HCT116 (cell line): Measurements from ENCODE around the gene PF4V1. TPM values are rescaled to one million over a fixed set of nuclear protein-coding genes. Genes with fewer than 3 reads are reported as not detected.

Source experiments
- ATAC-seq: fragments of 200-7000 bp; cut with Tn5 transposase; 2 replicates; pipeline ENCODE4 v1.9.1; 2020; ENCODE audit warnings: mild to moderate bottlenecking, moderate library complexity
- BruUV-seq: library from RNA; stranded (reverse); fragments of 400-500 nt; replicated peaks from 2 replicates; lab custom pipeline; 2021; lab: Mats Ljungman, UMichigan
- CTCF ChIA-PET: fragments of 300-600 bp; sonication (Branson Sonifier 250); formaldehyde crosslinking; loops from one replicate; lab custom pipeline; 2021; ENCODE audit warnings: antibody characterized with exemption; lab: Charles Lee
- POLR2A ChIA-PET: fragments of 300-600, 350-600 bp; sonication (Branson Sonifier 250); formaldehyde crosslinking; loops from one replicate; lab custom pipeline; 2021; ENCODE audit warnings: antibody characterized with exemption; lab: Charles Lee
- RAD21 ChIA-PET, 2 experiments: fragments of 300-600 bp; sonication (Branson Sonifier 250); formaldehyde crosslinking; loops; one replicate each; lab custom pipeline; 2023; ENCODE audit warnings: low total read pairs in 2 of 2; ENCODE audit not compliant: uncharacterized antibody in 2 of 2, unreplicated experiment in 2 of 2, low non-redundant PET in 1 of 2; lab: Charles Lee
- DNase-seq: peaks from one replicate; pipeline ENCODE4 v3.0.0-alpha.2; 2010; ENCODE audit warnings: low read depth, low spot score
- H2AFZ ChIP-seq: fragments of 200-600 bp; shearing (Covaris generic), sonication (generic); 2 replicates; pipeline ENCODE4 v1.6.1; 2017; ENCODE audit warnings: low read depth, mixed run types, mixed read lengths, antibody characterized with exemption, low read length; ENCODE audit not compliant: poor library complexity, severe bottlenecking
- H3K27ac ChIP-seq: 2 replicates; pipeline ENCODE4 v1.5.1; 2012; ENCODE audit warnings: low read depth, low read length
- H3K27me3 ChIP-seq: fragments of 200-600 bp; sonication (generic); 2 replicates; pipeline ENCODE4 v1.6.1; 2016; ENCODE audit warnings: mixed run types, low read length, mixed read lengths; ENCODE audit not compliant: insufficient read depth
- H3K36me3 ChIP-seq, 2 experiments: fragments of 200-500 bp in 1 of 2; fragments of 200-600 bp in 1 of 2; sonication (Bioruptor generic) in 1 of 2; sonication (generic) in 1 of 2; 2 replicates each; pipeline versions ENCODE4 v1.5.1 to v1.6.1; 2014 to 2016; ENCODE audit warnings: low read length in 2 of 2, inconsistent platforms in 1 of 2, mixed read lengths in 1 of 2, mixed run types in 1 of 2; ENCODE audit not compliant: insufficient read depth in 2 of 2, control insufficient read depth in 1 of 2
- H3K4me1 ChIP-seq, 2 experiments: fragments of 200-600 bp in 1 of 2; sonication (generic) in 1 of 2; 2 replicates each; pipeline versions ENCODE4 v1.5.1 to v1.6.1; 2012 to 2017; ENCODE audit warnings: low read length in 2 of 2, inconsistent platforms in 1 of 2, mild to moderate bottlenecking in 1 of 2, mixed read lengths in 1 of 2, mixed run types in 1 of 2, moderate library complexity in 1 of 2; ENCODE audit not compliant: insufficient read depth in 2 of 2, control insufficient read depth in 1 of 2
- H3K4me2 ChIP-seq: fragments of 200-600 bp; sonication (generic); 2 replicates; pipeline ENCODE4 v1.6.1; 2017; ENCODE audit warnings: mixed run types, low read length, mixed read lengths
- H3K4me3 ChIP-seq, 2 experiments: fragments of 200-600 bp in 1 of 2; sonication (generic) in 1 of 2; replicated peaks in 1 of 2; 2 replicates each; pipeline ENCODE4 v1.5.1; 2011 to 2016; ENCODE audit warnings: low read length in 2 of 2, control low read depth in 1 of 2, low read depth in 1 of 2, mild to moderate bottlenecking in 1 of 2, mixed read lengths in 1 of 2, mixed run types in 1 of 2
- H3K79me2 ChIP-seq: fragments of 200-600 bp; sonication (generic); 2 replicates; pipeline ENCODE4 v1.6.1; 2017; ENCODE audit warnings: mild to moderate bottlenecking, mixed run types, low read length, moderate library complexity, mixed read lengths; ENCODE audit not compliant: insufficient read depth
- H3K9ac ChIP-seq: fragments of 200-600 bp; sonication (generic); 2 replicates; pipeline ENCODE4 v1.6.1; 2016; ENCODE audit warnings: low read length, mixed read lengths
- H3K9me2 ChIP-seq: fragments of 200-600 bp; sonication (generic), shearing (Covaris generic); 2 replicates; pipeline ENCODE4 v1.6.1; 2017; ENCODE audit warnings: mixed run types, mild to moderate bottlenecking, moderate library complexity; ENCODE audit not compliant: insufficient read depth
- H3K9me3 ChIP-seq, 2 experiments: fragments of 200-500 bp in 1 of 2; fragments of 200-600 bp in 1 of 2; sonication (Bioruptor generic) in 1 of 2; sonication (generic) in 1 of 2; 2 replicates each; pipeline ENCODE4 v1.6.1; 2014 to 2017; ENCODE audit warnings: low read length in 2 of 2, mixed read lengths in 2 of 2, inconsistent platforms in 1 of 2, low read depth in 1 of 2, mild to moderate bottlenecking in 1 of 2, mixed run types in 1 of 2, moderate library complexity in 1 of 2; ENCODE audit not compliant: control insufficient read depth in 1 of 2, insufficient read depth in 1 of 2
- H4K20me1 ChIP-seq: fragments of 200-600 bp; sonication (generic), shearing (Covaris generic); 2 replicates; pipeline ENCODE4 v1.6.1; 2017; ENCODE audit warnings: mixed run types, mild to moderate bottlenecking, moderate library complexity; ENCODE audit not compliant: insufficient read depth
- CBX3 ChIP-seq: IDR thresholded peaks from 2 replicates; pipeline ENCODE4 v1.6.1; 2012; ENCODE audit warnings: low read depth
- CEBPB ChIP-seq: IDR thresholded peaks from 2 replicates; pipeline ENCODE4 v1.6.1; 2012; ENCODE audit warnings: low read depth
- CTCF ChIP-seq, 3 experiments: fragments of 200-600 bp in 1 of 3; sonication (generic) in 1 of 3; IDR thresholded peaks in 2 of 3; conservative IDR thresholded peaks in 1 of 3; 2 replicates each; pipeline ENCODE4 v1.5.1; 2012 to 2017; ENCODE audit warnings: low read depth in 2 of 3, low read length in 2 of 3, antibody characterized with exemption in 1 of 3, borderline replicate concordance in 1 of 3, control low read depth in 1 of 3, mild to moderate bottlenecking in 1 of 3, mixed read lengths in 1 of 3, mixed run types in 1 of 3, moderate library complexity in 1 of 3; ENCODE audit not compliant: insufficient read depth in 1 of 3
- EGR1 ChIP-seq: IDR thresholded peaks from 2 replicates; pipeline ENCODE4 v1.6.1; 2012; ENCODE audit warnings: low read depth
- ELF1 ChIP-seq: IDR thresholded peaks from 2 replicates; pipeline ENCODE4 v1.6.1; 2012; ENCODE audit warnings: low read depth, borderline replicate concordance
- FOSL1 ChIP-seq: IDR thresholded peaks from 2 replicates; pipeline ENCODE4 v1.6.1; 2012; ENCODE audit warnings: low read depth
- JUND ChIP-seq: IDR thresholded peaks from 2 replicates; pipeline ENCODE4 v1.6.1; 2012
- MAX ChIP-seq: IDR thresholded peaks from 2 replicates; pipeline ENCODE4 v1.6.1; 2012
- POLR2AphosphoS5 ChIP-seq: IDR thresholded peaks from 2 replicates; pipeline ENCODE4 v1.6.1; 2011; ENCODE audit warnings: mild to moderate bottlenecking, low read depth, low read length, moderate library complexity
- RAD21 ChIP-seq: IDR thresholded peaks from 2 replicates; pipeline ENCODE4 v1.6.1; 2012; ENCODE audit warnings: low read depth, mild to moderate bottlenecking
- REST ChIP-seq: IDR thresholded peaks from 2 replicates; pipeline ENCODE4 v1.6.1; 2012; ENCODE audit warnings: low read depth
- SP1 ChIP-seq: IDR thresholded peaks from 2 replicates; pipeline ENCODE4 v1.6.1; 2012; ENCODE audit warnings: low read depth
- TCF7L2 ChIP-seq: IDR thresholded peaks from 2 replicates; pipeline ENCODE4 v1.7.0; 2011; ENCODE audit warnings: borderline replicate concordance, inconsistent platforms; ENCODE audit not compliant: insufficient read depth, insufficient read length; ENCODE audit errors: extremely low read depth
- YY1 ChIP-seq: IDR thresholded peaks from 2 replicates; pipeline ENCODE4 v1.6.1; 2011; ENCODE audit warnings: low read length, low read depth, moderate library complexity, mild to moderate bottlenecking; ENCODE audit not compliant: insufficient replicate concordance; ENCODE audit errors: extremely low read depth
- ZBTB33 ChIP-seq: IDR thresholded peaks from 2 replicates; pipeline ENCODE4 v1.6.1; 2011; ENCODE audit warnings: mild to moderate bottlenecking, low read length, moderate library complexity; ENCODE audit not compliant: insufficient replicate concordance; ENCODE audit errors: extremely low read depth
- ZNF274 ChIP-seq: fragments of 200-500 bp; sonication (Bioruptor generic); IDR thresholded peaks from 2 replicates; pipeline ENCODE4 v1.6.1; 2014; ENCODE audit warnings: mild to moderate bottlenecking, low read depth, low read length, inconsistent platforms
- intact Hi-C: fragments of 100-400 bp; cut with micrococcal nuclease; formaldehyde crosslinking; loops from 2 replicates; pipeline ENCODE4 v1.10.0; 2022
- total RNA-seq: library from RNA; stranded (reverse); gene quantifications from one replicate; pipeline ENCODE4 v1.2.1, GENCODE V29; 2021; ENCODE audit not compliant: unreplicated experiment

Gene PF4V1
- total RNA-seq, 1 experiment from 2014 or later = not detected

GRCh38 chr4:73811841-73812240 is 41.3 kb upstream of the PF4V1 start:
- no peak overlapping the region for H3K4me2 ChIP-seq
- no peak overlapping the region for H2AFZ ChIP-seq

More at GRCh38 chr4:73811841-73812240, 41.3 kb upstream of the PF4V1 start:
- Histone ChIP-seq H4K20me1 (no peaks in the 10 kb centered on the region), H3K36me3 (no peaks in the 10 kb centered on the region), H3K9me3 (no peaks in the 10 kb centered on the region), H3K4me1 (no peaks in the 10 kb centered on the region), H3K79me2 (no peaks in the 10 kb centered on the region), H3K27me3 (no peaks in the 10 kb centered on the region), H3K9ac (no peak overlapping the region), H3K4me3 (no peak overlapping the region), H3K9me2 (peaks cover 5% of the 10 kb centered on the region), H3K27ac (no peak overlapping the region)
- no TSS peak for BruUV-seq
- ATAC-seq = no peak
- POLR2A ChIA-PET = no interaction called here
- TF ChIP-seq YY1 = no peak
- TF ChIP-seq POLR2AphosphoS5 = no peak
- no peak for TF ChIP-seq ZBTB33
- TF ChIP-seq TCF7L2 = no peak
- TF ChIP-seq ZNF274 = no peak
- TF ChIP-seq ELF1 = no peak
- no peak for TF ChIP-seq CTCF (IDR thresholded peaks at IDR 0.05 in 2 of 3, conservative IDR thresholded peaks at IDR 0.05 in 1 of 3; ENCODE audit: borderline replicate concordance in 1 of 3, insufficient read depth in 1 of 3, low read depth in 2 of 3, low read length in 2 of 3)
- TF ChIP-seq MAX = no peak
- no peak for TF ChIP-seq CEBPB
- no peak for TF ChIP-seq REST
- TF ChIP-seq JUND = no peak
- no peak for TF ChIP-seq CBX3
- no peak for TF ChIP-seq RAD21
- TF ChIP-seq FOSL1 = no peak
- TF ChIP-seq EGR1 = no peak
- no peak for TF ChIP-seq SP1
- RAD21 ChIA-PET = interaction anchor here in 1 of 2 experiments (0.6 kb wide), 1 partner anchor 13 kb away, joined by 7 read pairs; no protein-coding TSS in a partner anchor
- CTCF ChIA-PET = no interaction called here
- DNase-seq = no peak
- intact Hi-C loops = no loop called here
